ENCODE data around the gene OSGEP. TPM values are rescaled to one million over a fixed set of nuclear protein-coding genes. Genes with fewer than 3 reads are reported as not detected.

The OSGEP gene
- total RNA-seq, 2 experiments from 2014 or later, result 76.6 to 86.6 TPM

DNA sequence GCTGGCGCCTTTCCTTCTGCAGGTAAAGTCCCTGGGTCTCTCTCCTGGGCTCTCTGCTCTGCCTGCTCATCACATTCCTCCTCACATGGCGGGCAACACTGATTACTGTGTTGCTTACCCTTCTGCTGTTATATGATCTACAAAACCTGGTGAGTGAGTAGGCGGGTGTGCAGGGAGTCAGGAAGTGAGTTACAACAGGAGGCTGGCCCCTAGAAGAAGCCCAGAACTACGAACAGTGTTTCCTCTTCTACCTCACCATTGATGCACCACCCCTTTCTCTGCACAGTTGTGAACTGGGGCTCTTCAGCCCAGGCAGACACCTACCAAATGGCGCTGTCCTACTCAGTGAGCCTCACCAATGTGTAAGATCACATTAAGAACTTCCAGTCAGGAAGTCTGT is 13.7 kb downstream of the OSGEP start:
- ChIA-PET CTCF (ENCODE audit: unreplicated experiment) (no interaction called here), POLR2A (interaction anchor here (1.0 to 2.1 kb wide), 3 partner anchors 12 to 17 kb away, joined by 4 read pairs; no protein-coding TSS in a partner anchor)
- H3K4me1 ChIP-seq (ENCODE audit: insufficient read depth, low read length, poor library complexity, severe bottlenecking), result peaks cover 40% of the 10 kb centered on the region
- H3K4me2 ChIP-seq (ENCODE audit: low read length), result peak overlapping the region; percentile 13
- H3K36me3 ChIP-seq (ENCODE audit: insufficient read depth, low read length), result peaks cover 37% of the 10 kb centered on the region
- H3K9me2 ChIP-seq (ENCODE audit: insufficient read depth, low read length), result no peaks in the 10 kb centered on the region
- no peaks in the 10 kb centered on the region for H3K79me2 ChIP-seq (ENCODE audit: insufficient read depth, low read depth, low read length)
- H3K4me3 ChIP-seq (ENCODE audit: low read depth, low read length, poor library complexity, severe bottlenecking), result no peak overlapping the region
- H3K9me3 ChIP-seq (ENCODE audit: low read length), result no peaks in the 10 kb centered on the region
- H3K27ac ChIP-seq (ENCODE audit: low read depth, low read length, poor library complexity, severe bottlenecking), result no peak overlapping the region
- DNase-seq (ENCODE audit: low spot score), result peak; percentile 22
- intact Hi-C loops (cut with micrococcal nuclease; ENCODE audit: unreplicated experiment), result no loop called here
- TF ChIP-seq, protein P1, sequence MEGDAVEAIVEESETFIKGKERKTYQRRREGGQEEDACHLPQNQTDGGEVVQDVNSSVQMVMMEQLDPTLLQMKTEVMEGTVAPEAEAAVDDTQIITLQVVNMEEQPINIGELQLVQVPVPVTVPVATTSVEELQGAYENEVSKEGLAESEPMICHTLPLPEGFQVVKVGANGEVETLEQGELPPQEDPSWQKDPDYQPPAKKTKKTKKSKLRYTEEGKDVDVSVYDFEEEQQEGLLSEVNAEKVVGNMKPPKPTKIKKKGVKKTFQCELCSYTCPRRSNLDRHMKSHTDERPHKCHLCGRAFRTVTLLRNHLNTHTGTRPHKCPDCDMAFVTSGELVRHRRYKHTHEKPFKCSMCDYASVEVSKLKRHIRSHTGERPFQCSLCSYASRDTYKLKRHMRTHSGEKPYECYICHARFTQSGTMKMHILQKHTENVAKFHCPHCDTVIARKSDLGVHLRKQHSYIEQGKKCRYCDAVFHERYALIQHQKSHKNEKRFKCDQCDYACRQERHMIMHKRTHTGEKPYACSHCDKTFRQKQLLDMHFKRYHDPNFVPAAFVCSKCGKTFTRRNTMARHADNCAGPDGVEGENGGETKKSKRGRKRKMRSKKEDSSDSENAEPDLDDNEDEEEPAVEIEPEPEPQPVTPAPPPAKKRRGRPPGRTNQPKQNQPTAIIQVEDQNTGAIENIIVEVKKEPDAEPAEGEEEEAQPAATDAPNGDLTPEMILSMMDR (conservative IDR thresholded peaks at IDR 0.05; ENCODE audit: low read length), result no peak
- TF ChIP-seq EZH2phosphoT487 (IDR thresholded peaks at IDR 0.05; ENCODE audit: borderline replicate concordance, low read depth, low read length), result no peak
- no TSS peak for BruUV-seq (replicated peaks)
- no peaks in the 10 kb centered on the region for H4K20me1 ChIP-seq (ENCODE audit: insufficient read depth, low read length)
- H2AFZ ChIP-seq (ENCODE audit: low read length), result peak overlapping the region; percentile 12; the same call in 1 of the 2 replicates

DNA sequence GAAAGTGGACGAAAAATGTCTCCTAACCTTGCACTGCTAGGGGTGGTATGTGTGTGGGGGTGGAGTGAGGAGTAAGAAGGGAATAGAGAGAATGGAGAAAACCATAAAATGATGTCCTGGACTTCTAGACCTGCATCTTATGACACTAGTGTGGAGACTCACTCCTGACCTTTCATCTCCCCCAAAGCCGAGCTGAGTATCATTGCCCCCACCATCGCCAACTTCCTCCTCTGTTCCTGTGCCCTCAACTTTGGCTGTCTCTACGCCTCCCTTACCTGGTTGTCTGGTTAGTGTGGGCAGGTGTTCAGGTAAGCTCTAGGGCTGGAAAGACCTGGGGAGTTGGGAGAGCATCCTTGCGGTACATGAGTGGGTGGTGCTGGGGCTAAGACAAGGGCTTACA is 14.1 kb downstream of the OSGEP start:
- no peaks in the 10 kb centered on the region for H3K9me2 ChIP-seq (ENCODE audit: insufficient read depth, low read length)
- no peaks in the 10 kb centered on the region for H3K79me2 ChIP-seq (ENCODE audit: insufficient read depth, low read depth, low read length)
- no peak for TF ChIP-seq EZH2phosphoT487 (IDR thresholded peaks at IDR 0.05; ENCODE audit: borderline replicate concordance, low read depth, low read length)
- TF ChIP-seq, protein P1 (conservative IDR thresholded peaks at IDR 0.05; ENCODE audit: low read length), result no peak
- H3K4me2 ChIP-seq (ENCODE audit: low read length), result peak overlapping the region; percentile 13; the same call in 1 of the 2 replicates
- no TSS peak for BruUV-seq (replicated peaks)
- peak overlapping the region; percentile 12; the same call in 1 of the 2 replicates for H2AFZ ChIP-seq (ENCODE audit: low read length)
- no peak overlapping the region for H3K4me3 ChIP-seq (ENCODE audit: low read depth, low read length, poor library complexity, severe bottlenecking)
- POLR2A ChIA-PET, result interaction anchor here (1.4 to 2.1 kb wide), 2 partner anchors 11 to 17 kb away, joined by 4 read pairs; no protein-coding TSS in a partner anchor
- H3K4me1 ChIP-seq (ENCODE audit: insufficient read depth, low read length, poor library complexity, severe bottlenecking), result peaks cover 40% of the 10 kb centered on the region
- H3K27ac ChIP-seq (ENCODE audit: low read depth, low read length, poor library complexity, severe bottlenecking), result no peak overlapping the region
- peaks cover 33% of the 10 kb centered on the region for H3K36me3 ChIP-seq (ENCODE audit: insufficient read depth, low read length)
- DNase-seq (ENCODE audit: low spot score), result no peak
- no peaks in the 10 kb centered on the region for H4K20me1 ChIP-seq (ENCODE audit: insufficient read depth, low read length)
- H3K9me3 ChIP-seq (ENCODE audit: low read length), result no peaks in the 10 kb centered on the region
- CTCF ChIA-PET (ENCODE audit: unreplicated experiment), result no interaction called here
- intact Hi-C loops (cut with micrococcal nuclease; ENCODE audit: unreplicated experiment), result no loop called here

DNA sequence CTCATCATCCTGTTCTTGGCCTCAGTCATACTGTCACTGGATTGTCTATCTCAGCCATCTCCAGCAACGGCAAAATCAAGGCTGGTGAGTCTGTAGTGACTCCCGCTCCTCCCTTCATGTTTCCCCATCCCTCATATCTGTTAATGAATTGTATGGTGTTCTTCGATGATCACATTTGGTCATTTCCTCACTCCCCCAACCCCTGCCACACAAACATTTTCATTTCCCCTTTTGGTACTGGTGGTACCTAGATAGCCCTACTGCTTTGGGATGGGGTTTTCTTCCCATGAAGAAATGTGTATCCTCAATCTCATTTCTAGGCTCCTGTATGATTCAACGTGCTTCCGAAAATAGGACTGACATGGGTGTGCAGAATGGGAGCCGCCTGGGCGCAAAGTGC is 15.9 kb downstream of the OSGEP start:
- H3K4me3 ChIP-seq (ENCODE audit: low read depth, low read length, poor library complexity, severe bottlenecking), result no peak overlapping the region
- CTCF ChIA-PET (ENCODE audit: unreplicated experiment), result no interaction called here
- BruUV-seq (replicated peaks), result no TSS peak
- no peak overlapping the region for H3K27ac ChIP-seq (ENCODE audit: low read depth, low read length, poor library complexity, severe bottlenecking)
- H3K4me2 ChIP-seq (ENCODE audit: low read length), result peak overlapping the region; percentile 39
- H2AFZ ChIP-seq (ENCODE audit: low read length), result no peak overlapping the region
- H3K9me3 ChIP-seq (ENCODE audit: low read length), result no peaks in the 10 kb centered on the region
- intact Hi-C loops (cut with micrococcal nuclease; ENCODE audit: unreplicated experiment), result no loop called here
- peak; percentile 38 for DNase-seq (ENCODE audit: low spot score)
- H3K36me3 ChIP-seq (ENCODE audit: insufficient read depth, low read length), result peaks cover 15% of the 10 kb centered on the region
- no peaks in the 10 kb centered on the region for H3K79me2 ChIP-seq (ENCODE audit: insufficient read depth, low read depth, low read length)
- H3K4me1 ChIP-seq (ENCODE audit: insufficient read depth, low read length, poor library complexity, severe bottlenecking), result peaks cover 40% of the 10 kb centered on the region
- H3K9me2 ChIP-seq (ENCODE audit: insufficient read depth, low read length), result no peaks in the 10 kb centered on the region
- no peak for TF ChIP-seq EZH2phosphoT487 (IDR thresholded peaks at IDR 0.05; ENCODE audit: borderline replicate concordance, low read depth, low read length)
- TF ChIP-seq, protein P1 (conservative IDR thresholded peaks at IDR 0.05; ENCODE audit: low read length), result no peak
- no peaks in the 10 kb centered on the region for H4K20me1 ChIP-seq (ENCODE audit: insufficient read depth, low read length)
- POLR2A ChIA-PET, result no interaction called here
